AG10803 (cell line): Measurements from ENCODE around the gene FHL1.

Experiments
- DNase-seq: peaks from one replicate; pipeline ENCODE4 v3.0.0; 2010; ENCODE audit warnings: low read depth
- H3K4me3 ChIP-seq: 2 replicates; pipeline ENCODE4 v1.5.1; 2011; ENCODE audit warnings: mild to moderate bottlenecking, low read length, control low read depth
- TF ChIP-seq, protein P1 (sequence below): conservative IDR thresholded peaks from 2 replicates; pipeline ENCODE4 v1.5.1; 2011; ENCODE audit warnings: mild to moderate bottlenecking, low read length, control low read depth, inconsistent platforms

The FHL1 gene

DNA sequence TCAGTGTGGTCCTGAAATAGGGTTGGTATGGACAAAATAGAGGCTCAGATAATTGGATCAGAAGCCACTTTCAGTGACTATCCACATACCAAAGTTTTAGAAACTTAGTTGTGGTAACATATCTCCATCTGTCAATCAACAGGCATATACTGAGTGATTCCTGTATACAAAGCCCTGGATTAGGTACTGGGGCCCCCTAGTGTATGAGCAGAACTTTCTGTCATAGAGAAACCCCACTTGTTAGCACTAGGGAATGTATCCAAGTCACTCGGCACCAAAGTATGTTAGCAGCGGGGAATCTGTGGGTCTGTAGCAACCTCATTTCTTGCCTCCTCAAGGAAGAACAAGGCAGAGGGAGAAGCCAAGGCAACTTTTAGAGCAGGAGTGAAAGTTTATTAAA lies 53.1 kb downstream of the FHL1 start:
- TF ChIP-seq, protein P1, sequence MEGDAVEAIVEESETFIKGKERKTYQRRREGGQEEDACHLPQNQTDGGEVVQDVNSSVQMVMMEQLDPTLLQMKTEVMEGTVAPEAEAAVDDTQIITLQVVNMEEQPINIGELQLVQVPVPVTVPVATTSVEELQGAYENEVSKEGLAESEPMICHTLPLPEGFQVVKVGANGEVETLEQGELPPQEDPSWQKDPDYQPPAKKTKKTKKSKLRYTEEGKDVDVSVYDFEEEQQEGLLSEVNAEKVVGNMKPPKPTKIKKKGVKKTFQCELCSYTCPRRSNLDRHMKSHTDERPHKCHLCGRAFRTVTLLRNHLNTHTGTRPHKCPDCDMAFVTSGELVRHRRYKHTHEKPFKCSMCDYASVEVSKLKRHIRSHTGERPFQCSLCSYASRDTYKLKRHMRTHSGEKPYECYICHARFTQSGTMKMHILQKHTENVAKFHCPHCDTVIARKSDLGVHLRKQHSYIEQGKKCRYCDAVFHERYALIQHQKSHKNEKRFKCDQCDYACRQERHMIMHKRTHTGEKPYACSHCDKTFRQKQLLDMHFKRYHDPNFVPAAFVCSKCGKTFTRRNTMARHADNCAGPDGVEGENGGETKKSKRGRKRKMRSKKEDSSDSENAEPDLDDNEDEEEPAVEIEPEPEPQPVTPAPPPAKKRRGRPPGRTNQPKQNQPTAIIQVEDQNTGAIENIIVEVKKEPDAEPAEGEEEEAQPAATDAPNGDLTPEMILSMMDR = peak; percentile 39
- peak; percentile 61 for DNase-seq
- no peak overlapping the region for H3K4me3 ChIP-seq

DNA sequence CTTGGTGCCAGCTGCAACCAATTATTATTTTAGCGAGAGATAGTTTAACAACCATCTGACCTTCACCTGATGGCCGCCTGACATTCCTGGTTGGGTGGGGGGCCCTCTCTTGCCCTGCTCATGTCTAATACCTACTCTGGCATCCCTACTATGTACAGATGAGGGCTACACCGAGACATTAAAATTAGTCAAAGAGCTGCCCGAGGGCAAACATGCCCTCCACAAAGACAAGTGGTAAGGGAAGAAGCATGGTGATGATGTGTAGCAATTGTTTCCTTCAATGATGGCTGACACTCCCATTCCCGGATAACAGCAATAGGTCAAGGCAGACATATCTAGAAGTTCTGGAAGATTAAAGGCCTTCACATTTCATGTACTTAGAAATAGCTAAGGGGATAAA lies 54.3 kb downstream of the FHL1 start:
- TF ChIP-seq, protein P1 = no peak
- no peak overlapping the region for H3K4me3 ChIP-seq
- DNase-seq = no peak

GRCh38 chrX:136202889-136203288 lies 55.6 kb downstream of the FHL1 start:
- peak; percentile 90 for DNase-seq
- H3K4me3 ChIP-seq = no peak overlapping the region
- TF ChIP-seq, protein P1 = no peak

GRCh38 chrX:136203438-136203837 lies 56.1 kb downstream of the FHL1 start:
- no peak for DNase-seq
- TF ChIP-seq, protein P1 = no peak
- no peak overlapping the region for H3K4me3 ChIP-seq

DNA sequence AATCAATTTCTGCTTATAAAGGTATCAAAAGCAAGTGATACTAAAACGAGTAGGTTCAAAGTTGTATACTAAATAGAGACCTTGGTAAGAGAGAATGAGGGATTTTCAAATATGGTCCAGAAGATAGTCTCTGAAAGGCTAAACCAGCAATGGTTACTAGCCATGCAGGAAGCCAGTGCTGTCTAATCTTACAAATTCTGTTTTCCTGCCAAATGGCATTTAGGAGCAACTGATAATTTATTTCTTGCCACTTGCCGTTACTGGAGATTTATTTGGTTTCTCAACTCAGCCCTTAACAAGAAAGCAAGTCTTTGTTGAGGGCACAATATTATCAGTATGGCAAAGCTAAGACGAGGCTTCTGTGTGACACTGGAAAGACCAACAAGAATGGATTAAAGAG lies 56.6 kb downstream of the FHL1 start:
- TF ChIP-seq, protein P1 = no peak
- no peak overlapping the region for H3K4me3 ChIP-seq
- no peak for DNase-seq

- TF ChIP-seq, protein P1 = no peak
- no peak overlapping the region for H3K4me3 ChIP-seq
- peak; percentile 83 for DNase-seq
Measured at GRCh38 chrX:136204571-136204970, 57.2 kb downstream of the FHL1 start.

DNA sequence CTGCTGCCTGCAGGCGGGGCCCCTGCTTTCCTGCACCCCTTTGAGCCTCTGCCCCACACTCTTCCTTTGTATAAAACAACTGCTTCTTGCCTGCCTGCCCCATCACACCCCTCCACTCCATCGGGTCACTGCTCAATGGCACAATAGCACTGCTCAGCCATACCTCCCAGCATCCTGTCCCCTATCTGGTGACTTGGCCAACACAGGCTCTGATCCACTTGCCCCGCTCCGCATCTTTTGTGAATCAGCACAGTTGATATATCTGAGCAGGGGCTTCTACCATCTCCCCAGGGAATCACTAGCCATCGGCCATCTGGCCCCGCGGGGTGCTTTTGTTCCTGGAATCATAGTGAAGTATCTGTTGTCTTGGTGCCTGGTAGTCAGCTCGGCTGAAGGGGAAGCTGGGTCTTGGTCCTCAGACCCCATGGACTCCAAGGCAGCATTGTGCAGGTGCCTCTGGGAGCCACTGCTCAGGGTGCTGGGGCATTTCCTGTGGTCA lies 58.6 kb downstream of the FHL1 start:
- TF ChIP-seq, protein P1 = no peak
- no peak overlapping the region for H3K4me3 ChIP-seq
- no peak for DNase-seq
